Hematopoietic multipotent progenitor cell treated with erythropoietin and hydrocortisone succinate and interleukin-3 and kit ligand, for 6 days (in vitro differentiated cells): ENCODE results near the gene MDH1B.
"Not testable (repeated sequence)": the region's sequence is repeated elsewhere in the genome, so short reads cannot be mapped to it uniquely, and the experiment has no call there.

Experiments used
- DNase-seq: peaks from one replicate; pipeline ENCODE4 v3.0.0-alpha.2; 2015

Gene MDH1B

GRCh38 chr2:206765242-206766056, at the start of gene MDH1B, which contains the start of gene FASTKD2:
Gene MDH1B (minus strand): TSS chr2:206765328. CDS start chr2:206765271, 57 bp downstream.
Gene FASTKD2 (plus strand): TSS chr2:206765606. CDS start chr2:206766694, 1,088 bp downstream.
- peak; percentile 92 for DNase-seq

DNA sequence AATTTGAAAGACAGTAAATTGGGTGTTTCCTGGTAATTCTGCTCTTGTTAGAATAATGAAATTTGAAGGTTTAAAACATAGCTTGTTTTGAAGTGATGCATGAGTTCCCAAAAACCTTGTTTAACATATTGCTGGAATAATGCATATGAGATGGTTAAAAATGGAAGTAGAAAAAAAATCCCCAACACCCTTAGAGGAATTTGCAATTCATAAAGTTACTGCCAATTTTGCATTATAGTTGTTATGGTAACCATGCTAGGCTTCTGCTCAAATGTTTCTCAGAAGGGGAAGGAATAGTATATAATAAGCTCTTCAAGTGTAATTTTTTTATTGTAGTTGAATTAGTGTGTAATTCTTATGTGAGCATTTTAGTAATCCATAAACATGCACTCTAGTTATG, 49.4 kb upstream of the MDH1B start:
- no peak for DNase-seq

GRCh38 chr2:206812471-206812870, 47.3 kb upstream of the MDH1B start:
- not testable (repeated sequence) for DNase-seq

DNA sequence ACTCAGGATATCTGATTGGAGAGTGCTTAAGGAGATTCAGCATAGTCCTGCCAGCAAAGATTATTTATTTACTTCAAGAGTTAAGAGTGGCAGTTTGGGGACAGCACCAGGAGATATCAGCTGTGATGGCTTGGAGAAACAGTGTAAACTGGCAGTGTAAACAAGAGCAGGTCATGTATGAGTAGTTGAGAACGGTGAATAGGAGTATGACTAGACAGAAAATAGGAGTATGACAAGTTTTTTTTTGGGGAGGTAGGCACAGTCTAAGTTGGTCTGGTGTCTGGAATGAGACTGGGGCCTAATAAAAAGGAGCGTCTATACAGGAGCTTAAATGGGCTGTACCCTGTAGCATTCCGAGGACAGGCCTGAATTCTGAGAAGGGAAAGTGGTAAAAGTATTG, 42.5 kb upstream of the MDH1B start:
- not testable (repeated sequence) for DNase-seq

GRCh38 chr2:206805887-206806607, 40.9 kb upstream of the MDH1B start:
- no peak for DNase-seq

DNA sequence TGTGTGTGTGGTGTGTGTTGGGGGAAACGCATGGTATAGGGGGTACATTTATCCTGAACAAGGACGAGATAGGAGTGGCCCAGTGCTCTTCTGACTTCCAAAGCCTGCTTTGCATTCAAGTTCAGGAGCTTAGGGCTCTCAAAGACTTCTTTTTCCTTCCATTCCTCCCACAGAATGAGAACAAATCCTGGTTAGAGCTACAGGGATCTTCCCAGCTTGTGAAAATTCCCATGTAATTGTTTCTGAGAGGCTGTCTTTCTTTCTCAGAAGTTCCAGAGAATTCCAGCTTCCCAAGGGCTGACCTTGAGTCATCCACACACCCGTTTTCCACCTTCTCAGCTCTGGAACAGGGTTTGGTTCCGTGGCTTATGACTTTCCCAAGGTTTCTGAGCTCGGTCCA, 39.2 kb upstream of the MDH1B start:
- no peak for DNase-seq

GRCh38 chr2:206802654-206803514, 37.8 kb upstream of the MDH1B start:
- no peak for DNase-seq

DNA sequence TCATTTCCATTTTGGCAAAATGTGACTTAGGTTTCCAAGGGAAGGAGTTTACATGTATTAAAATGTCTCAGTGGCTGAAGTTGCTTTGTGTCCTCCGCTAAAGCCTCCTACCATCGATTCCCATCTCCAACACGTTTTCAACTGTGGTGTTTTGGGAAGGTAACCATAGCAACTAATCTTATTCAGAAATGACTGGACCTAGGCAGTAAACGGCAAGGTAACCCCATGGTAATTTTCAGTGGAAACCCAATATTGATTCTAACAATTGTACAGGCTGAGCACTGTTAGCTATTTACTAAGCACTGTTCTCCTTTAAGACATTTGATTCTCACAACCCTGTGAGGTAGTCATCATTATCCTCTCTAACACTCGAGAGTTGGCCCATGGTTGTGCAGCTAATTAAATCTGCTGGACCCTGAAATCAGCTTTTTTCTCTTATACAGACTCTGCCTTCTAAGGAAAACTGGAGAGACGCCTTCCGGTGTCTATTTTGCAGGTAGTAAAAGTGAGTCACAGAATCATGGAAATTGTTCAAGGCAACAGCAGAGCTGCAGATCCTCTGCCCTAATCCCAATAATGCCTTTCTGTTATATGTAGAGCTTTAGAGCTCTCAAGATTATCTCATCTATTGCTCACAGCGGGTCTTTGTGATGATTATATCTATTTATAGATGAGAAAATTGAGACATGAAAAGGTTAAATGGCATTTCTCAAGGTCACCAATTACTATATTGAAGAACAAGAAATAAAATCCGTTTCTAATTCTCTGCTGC, 36.5 kb upstream of the MDH1B start:
- no peak for DNase-seq

DNA sequence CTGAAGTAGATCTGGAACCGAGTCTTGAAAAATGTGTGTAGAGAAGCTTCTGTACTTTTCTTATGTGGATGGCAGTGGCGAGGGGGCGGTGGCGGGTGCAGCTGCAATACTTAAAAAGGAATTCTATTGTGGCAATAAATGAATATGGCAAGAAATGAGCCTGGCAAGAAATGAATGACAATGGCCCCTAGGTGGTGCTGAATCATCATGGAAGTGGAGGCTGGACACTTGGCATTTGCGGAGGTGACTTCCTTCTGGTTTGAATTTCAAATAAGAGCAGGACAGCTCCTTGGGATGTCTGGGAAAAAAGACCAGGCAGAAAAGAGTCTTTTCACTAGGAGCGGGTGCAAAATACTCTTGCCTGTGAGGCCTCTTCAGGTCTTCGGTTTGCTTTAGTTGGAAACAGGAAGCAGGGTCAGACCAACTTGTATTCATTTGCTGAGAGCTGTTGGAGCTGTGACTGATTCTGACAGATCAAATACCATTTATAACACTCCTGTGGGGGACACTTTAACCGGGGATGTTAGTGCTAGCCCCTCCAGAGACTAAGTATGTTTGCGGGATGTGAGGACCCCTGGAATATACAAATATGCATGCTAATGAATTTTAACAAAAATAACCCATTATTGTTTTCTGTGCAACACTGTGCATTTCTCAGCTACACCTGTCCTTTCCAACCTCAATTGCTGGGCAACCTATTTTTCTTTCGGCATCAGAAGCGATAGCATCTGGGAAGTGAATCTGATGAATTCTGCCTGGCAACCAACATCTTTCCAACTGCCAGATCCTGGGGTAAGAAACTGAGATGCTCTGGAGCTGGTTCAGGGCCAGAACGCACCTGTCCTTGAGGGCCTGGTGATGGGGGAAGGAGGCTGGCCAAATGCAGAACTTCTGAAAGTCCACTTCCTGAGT, 35.6 kb upstream of the MDH1B start:
- peak; percentile 90 for DNase-seq

- DNase-seq, result peak; percentile 90
Measured at GRCh38 chr2:206799083-206799482, 34.0 kb upstream of the MDH1B start.

- DNase-seq, result peak; percentile 40
Measured at GRCh38 chr2:206798000-206798399, 32.9 kb upstream of the MDH1B start.

DNA sequence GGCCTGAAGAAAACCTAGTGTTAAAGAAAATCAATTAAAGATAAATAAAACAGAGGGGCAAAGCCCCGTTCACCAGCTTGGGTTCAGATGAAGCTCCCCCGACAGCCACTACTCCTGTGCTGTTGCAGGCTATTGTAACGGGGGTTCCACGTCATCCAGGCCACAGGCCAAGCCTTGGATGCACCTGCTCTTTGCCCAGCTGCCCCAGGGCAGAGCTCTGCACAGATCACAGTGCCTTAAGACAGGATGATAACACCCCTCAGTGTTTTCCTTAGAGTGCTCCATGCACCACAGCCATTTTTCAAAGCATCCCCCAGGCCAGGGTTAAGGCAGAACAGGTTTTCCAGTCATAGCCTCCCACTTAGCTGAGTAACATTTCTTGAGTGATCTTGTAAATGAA, 32.2 kb upstream of the MDH1B start:
- no peak for DNase-seq

DNA sequence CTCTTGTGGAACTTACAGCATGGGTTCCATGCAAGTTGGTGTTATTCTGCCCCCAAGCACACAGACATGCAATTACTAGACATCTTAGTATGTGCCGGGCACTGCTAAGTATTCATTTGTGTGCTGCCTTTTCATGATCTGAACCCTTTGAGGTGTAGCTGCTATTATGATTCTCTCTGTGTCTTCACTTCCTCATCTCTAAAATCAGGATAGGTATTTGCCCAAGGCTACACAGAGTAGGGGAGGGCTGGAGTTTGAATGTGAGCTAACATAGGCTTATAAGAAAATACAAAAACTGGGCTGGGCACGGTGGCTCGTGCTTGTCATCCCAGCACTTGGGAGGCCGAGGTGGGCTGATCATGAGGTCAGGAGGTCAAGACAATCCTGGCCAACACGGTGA, 27.5 kb upstream of the MDH1B start:
- no peak for DNase-seq

GRCh38 chr2:206790311-206790935, 25.3 kb upstream of the MDH1B start:
- DNase-seq, result no peak

GRCh38 chr2:206784559-206785353, 19.6 kb upstream of the MDH1B start:
- no peak for DNase-seq

- peak; percentile 47 for DNase-seq
Measured at GRCh38 chr2:206783718-206784117, 18.6 kb upstream of the MDH1B start.

GRCh38 chr2:206780671-206781070, 15.5 kb upstream of the MDH1B start:
- DNase-seq, result no peak

- no peak for DNase-seq
Measured at GRCh38 chr2:206776432-206776831, 11.3 kb upstream of the MDH1B start.

- DNase-seq, result no peak
Measured at GRCh38 chr2:206774871-206775270, 9.7 kb upstream of the MDH1B start.
